Measurements from ENCODE around the gene KCMF1.

KCMF1 gene

DNA sequence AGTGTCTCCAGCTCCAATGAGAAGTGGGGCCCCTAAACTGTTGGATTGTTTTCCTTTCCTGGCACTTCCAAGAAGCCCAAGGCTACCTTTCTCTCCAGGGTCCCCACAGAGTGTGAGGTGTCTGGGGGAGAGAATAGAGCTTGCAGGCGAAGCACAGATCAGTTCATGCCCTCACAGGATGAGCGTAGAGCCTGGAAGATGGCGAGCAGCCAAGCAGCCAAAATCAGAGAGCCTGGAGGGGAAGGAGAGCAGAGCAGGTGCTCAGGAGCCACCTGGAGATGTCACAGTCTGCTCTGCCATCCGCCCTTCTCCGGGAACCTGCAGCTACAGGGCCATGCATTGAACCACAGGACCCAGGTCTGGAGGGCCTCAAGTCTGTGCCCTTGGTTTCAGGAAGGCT, 107.6 kb downstream of the KCMF1 start:
- DNase-seq (ENCODE audit: low read depth, low spot score), result no peak

DNA sequence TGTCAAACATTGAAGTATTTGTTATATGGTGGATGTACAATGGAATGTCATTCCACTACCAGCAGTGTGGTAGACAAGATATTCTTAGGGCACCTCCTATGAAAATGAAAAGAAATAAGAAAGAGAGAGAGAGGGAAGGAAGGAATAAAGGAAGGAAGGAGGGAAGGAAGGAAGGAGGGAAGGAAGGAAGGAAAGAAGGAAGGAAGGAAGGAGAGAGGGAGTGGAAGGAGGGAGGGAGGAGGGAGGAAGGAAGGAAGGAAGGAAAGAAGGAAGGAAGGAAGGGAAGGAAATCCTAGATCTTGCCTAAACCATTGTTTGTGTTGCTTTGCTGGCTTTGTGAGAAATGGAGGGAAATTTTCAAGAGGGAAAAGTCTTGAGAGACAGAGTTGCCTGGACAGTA, 112.1 kb downstream of the KCMF1 start:
- no peak for DNase-seq (ENCODE audit: low read depth, low spot score)

DNA sequence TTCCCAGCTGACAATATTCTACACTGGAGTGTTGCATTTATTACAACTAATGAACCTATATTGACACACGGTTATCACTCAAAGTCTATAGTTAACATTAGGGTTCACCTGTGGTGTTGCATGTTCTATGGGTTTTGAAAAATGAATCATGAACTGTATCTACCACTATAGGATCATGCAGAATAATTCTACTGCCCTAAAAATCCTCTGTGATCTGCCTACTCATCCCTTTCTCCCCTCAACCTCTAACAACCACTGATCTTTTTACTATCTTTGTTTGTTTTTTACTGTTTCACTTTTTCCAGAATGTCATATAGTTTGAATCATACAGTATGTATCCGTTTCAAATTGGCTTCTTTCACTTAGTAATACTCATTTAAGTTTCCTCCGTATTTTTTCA, 114.6 kb downstream of the KCMF1 start:
- no peak for DNase-seq (ENCODE audit: low read depth, low spot score)

DNA sequence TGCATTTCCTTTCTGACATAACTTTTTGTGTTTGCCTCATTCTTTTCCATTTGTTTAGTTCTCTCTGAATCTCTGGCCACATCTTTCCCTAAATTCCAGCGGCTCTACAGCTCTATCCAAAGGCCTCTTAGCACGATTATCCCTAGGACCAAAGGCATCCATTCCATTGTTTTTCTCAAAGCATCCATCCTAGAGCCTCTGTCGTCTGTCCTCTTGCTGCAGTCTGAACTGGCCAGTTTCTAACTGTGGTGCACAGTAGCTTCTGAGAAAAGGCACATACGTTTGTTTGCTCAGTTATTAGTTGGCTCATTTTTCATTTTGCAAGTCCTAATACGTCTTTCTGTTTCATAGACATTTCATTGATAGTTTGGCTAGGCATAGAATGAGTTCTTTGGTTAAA, 116.6 kb downstream of the KCMF1 start:
- no peak for DNase-seq (ENCODE audit: low read depth, low spot score)

DNA sequence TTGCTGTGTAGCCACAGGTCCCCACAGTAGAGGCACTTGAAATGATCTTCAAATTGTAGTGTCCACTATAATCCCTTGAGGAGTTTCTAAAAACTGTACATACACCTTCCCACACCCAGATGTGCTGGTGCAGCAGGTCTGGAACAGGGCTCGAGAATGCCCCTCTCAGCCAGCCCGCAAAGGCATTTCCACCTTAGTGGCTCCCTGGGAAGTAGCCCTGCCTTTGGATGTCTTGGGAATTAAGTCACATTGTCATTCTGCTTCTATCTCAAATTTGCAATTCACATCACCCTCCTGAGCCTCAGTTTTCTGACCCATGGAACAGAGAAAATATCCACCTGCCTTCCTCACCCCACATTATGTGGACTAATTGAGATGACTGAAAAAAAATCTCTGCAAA, 118.0 kb downstream of the KCMF1 start:
- DNase-seq (ENCODE audit: low read depth, low spot score), result no peak

DNA sequence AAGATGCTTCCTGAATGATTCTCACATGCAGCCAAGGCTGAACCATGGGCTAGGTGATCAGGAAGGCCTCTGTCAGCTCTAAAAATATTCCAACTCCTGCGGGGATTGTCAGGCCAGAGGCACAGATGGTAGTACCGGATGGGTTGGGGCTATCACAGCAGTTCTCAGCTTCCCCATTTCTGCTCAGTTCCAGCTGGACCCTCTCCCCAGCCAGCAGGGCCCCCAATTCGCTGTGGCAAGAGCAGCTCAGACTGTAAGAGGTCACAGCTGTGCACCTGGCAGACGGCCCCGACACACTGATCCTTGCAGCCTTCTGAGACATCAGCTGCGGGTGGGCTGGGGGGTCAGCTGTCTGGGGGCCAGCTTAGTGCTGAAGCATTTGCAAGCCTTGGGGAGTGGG, 118.6 kb downstream of the KCMF1 start:
- DNase-seq (ENCODE audit: low read depth, low spot score), result no peak

DNA sequence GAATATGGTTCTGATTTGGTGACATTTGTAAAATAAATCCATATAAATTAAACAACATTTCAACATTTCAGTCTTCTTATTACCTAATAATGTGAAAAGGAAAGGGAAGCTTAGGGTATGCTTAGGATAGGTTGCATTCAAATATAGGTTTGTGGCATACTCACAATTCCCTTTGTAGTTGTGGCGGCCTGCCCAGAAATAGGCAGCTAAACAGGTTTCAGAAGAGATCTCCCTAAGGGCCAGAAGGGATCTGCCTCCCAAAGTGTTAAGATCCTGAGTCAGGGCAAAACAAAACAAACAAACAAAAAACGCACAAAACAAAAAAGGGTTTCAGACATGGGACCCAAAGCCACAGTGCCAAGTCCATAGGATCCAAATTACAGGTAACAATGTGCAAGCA, 120.9 kb downstream of the KCMF1 start:
- DNase-seq (ENCODE audit: low read depth, low spot score), result no peak

DNA sequence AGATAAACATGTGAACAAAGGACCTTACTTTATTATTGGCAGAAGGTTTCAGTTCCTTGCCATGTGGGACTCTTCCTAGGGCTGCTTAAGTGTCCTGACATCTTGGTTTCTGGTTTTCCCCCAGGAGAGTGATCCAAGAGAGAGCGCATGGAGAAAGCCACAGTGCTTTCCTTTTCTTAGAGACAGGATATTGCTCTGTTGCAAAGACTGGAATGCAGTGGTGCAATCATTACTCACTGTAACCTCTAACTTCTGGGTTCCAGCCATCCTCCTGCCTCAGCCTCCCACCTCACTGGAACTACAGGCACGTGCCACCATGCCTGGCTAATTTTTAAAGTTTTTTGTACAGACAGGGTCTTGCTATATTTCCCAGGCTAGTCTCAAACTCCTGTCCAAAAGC, 124.1 kb downstream of the KCMF1 start:
- no peak for DNase-seq (ENCODE audit: low read depth, low spot score)

DNA sequence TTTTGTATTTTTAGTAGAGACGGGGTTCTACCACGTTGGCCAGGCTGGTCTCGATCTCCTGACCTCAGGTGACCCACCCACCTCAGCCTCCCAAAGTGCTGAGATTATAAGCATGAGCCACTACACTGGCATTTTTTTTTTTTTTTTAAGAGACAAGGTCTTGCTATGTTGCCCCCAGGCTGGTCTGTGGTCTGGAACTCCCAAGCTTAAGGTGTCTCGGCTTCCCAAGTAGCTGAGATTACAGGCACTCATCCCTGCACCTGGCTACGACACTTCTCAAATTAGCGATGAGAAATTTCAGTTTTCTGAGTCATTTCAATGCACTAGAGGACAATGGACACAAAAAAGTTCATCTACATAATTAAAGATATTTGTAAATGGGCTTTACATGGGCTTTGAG, 125.7 kb downstream of the KCMF1 start:
- DNase-seq (ENCODE audit: low read depth, low spot score), result no peak

DNA sequence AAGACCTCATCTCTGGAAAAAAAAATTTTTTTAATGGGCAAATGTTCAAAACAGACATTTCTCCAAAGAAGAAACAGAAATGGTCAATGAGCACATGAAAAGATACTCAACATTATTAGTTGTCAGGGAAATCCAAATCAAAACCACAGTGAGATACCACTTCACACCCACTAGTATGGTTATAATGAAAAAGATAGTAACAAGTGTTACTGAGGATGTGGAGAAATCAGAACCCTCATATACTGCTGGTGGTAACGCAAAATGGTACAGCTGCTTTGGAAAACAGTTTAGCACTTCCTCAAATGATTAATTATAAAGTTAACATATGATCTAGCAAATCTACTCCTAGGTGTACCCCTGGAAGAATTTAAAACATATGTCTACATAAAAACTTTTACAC, 133.3 kb downstream of the KCMF1 start:
- no peak for DNase-seq (ENCODE audit: low read depth, low spot score)

DNA sequence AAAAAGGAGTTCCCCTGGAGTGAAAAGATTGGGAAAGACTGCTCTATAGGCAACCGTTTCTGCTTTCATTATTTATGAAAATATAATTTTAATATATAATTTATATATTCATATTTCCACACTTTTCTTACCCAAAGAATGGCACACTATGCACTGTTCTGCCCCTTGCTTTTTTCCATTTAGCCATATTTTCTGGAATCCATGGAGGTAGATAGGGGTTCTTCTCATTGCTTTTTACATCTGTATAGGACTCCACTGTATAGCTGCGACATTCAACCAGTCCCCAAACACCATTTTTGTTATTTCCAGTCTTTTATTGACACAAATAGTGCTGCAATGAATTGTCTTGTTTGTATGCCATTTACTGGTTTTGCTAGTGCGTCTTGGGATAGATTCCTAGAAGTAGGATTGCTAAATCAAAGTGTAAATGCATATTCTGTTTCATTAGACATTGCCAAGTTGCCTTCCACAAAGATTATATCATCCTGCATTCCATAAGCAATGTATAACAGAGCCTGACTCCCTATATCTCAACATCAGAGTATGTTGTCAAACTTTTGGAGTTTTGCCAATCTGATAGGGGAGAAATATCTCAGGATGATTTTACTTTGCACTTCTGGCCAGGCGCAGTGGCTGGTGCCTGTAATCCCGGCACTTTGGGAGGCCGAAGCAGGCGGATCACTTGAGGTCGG, 135.7 kb downstream of the KCMF1 start:
- DNase-seq (ENCODE audit: low read depth, low spot score), result no peak

All from smooth muscle cell of the brain vasculature (primary cell).